ENCODE data around the gene PLA2G12A.
A peak's percentile ranks its signal among the peaks of the same experiment; 100 is the strongest.

PLA2G12A gene

GRCh38 chr4:109729718-109730618, at the start of gene PLA2G12A:
PLA2G12A (minus strand) TSS chr4:109730070; CDS start chr4:109729809, 261 bp downstream.
- DNase-seq (ENCODE audit: low spot score), result peak; percentile 96

DNA sequence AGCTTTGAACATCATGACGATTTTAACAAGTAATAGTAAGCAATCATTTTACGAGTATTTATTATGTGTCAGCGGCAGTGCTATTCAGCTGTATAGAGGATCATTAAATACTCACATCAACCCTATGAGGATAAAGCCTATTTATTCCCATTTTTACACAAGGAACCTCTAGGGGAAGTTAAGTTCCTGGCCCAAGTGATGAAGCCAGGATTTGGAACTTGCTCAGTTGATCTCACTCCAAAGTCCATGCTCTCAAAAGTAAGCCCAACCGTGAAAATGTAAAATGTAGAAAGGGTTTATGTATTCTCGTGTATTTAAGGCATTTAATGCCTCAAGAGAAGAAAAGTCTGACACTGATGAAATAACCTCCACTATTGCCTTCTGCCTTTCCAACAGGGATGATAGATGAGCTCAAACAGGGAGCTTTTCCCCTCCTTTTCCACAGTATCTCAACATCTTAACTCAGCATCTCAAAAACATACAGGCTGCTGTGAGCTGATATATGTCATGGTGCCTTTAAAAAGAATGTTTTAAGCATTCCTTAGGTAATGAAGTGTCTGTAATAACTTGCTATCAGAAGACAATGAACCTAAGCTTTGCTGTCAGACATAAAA, 35.0 kb upstream of the PLA2G12A start:
- DNase-seq (ENCODE audit: low spot score), result no peak

DNA sequence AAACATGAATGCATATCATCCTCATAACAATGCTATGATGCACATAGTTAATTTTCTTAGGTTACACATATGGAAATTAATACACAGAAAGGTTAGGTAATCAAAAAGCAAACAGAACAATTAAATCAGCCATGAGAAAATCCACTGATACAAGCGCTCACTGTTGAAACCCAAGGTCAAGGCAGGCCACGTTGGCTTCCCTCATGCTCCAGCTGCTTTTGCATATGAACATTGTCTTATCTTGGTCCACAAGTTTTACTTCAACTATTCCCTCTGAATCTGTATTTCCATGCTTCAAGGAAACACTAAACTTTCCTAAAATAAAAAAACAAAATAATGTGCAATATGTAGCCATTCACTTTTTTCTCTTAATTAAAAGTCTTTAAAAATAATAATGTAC, 34.5 kb upstream of the PLA2G12A start:
- DNase-seq (ENCODE audit: low spot score), result no peak

DNA sequence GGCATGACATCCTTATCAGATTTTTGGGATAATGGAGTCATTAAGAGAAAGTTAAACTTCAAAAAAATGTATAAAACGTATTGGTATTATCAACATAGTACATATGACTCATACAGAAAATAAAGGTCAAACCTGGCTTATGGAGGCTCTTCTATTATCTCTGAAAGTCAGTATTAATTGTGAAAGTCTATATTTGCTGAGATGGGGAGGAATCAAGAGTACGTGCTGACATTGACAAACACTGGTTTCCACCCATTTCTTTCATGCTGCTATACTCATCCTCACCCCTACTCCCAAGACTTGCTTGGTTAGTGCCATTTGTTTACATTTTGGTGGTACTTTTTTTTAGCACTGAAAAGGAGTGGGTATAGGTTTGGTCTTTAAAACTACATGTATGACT, 30.8 kb upstream of the PLA2G12A start:
- no peak for DNase-seq (ENCODE audit: low spot score)

DNA sequence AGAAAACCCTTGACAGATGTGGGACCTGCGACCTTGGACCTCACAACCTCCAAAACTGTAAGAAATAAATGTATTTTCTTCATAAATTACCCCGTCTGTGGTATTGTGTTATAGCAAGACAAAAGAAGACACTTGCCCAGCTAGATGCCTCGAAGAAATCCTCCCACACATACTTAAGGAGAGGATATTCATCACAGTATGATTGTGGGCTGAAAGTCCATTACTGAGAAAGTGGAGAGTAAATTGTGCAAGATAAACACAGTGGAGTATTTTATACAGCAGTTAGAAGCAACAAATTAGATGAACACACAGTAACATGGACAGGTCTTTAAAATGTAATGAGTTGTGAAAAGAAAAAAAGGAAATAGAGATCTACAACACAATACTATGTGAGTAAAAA, 25.8 kb upstream of the PLA2G12A start:
- DNase-seq (ENCODE audit: low spot score), result no peak

GRCh38 chr4:109754093-109754857, 24.4 kb upstream of the PLA2G12A start:
- DNase-seq (ENCODE audit: low spot score), result no peak

DNA sequence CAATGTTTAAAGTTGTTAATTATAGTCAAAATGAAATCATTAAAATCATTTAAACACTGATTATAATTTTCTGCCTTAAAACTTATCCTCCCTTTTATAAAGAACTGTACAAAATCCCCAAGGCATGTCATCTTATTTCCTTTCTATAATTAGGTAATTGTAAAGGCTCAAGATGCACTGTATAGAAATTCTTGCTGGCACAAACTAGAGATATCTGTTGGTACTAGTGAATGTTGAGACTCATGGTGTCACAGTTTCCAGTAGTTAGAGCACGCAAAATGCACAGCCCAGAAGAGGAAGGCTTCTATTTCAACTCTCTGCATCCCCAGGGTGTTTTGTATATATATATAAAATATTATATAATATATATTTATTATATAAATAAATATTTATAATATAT, 22.7 kb upstream of the PLA2G12A start:
- no peak for DNase-seq (ENCODE audit: low spot score)

GRCh38 chr4:109751852-109752251, 22.0 kb upstream of the PLA2G12A start:
- DNase-seq (ENCODE audit: low spot score), result no peak

DNA sequence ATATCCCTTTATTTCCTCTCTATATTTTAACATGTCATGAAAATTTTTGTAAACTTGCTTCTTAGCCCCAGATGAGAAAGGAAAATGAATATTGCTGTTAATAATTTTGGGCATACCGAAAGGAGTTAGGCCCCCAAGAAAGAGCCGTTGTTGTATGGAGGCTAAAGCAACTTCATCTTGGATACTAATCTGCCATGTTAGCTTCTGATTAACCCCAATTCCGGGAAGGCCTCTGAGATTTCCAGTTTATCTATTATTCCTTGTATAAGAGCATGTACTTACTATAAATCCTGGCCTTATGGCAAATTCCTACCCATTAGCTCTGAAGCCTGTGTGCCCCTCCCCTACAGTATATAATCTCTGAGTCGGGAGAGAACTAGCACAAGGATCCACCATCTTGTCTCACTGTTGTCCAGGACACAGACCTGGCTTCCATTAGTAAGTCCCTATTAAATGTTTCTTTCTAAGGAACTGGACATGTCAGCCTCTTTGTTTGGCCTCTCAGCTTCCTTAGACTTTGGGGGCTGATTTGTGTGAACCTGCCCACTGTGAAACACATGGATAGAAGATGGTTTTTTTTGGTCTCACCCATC, 20.9 kb upstream of the PLA2G12A start:
- no peak for DNase-seq (ENCODE audit: low spot score)

DNA sequence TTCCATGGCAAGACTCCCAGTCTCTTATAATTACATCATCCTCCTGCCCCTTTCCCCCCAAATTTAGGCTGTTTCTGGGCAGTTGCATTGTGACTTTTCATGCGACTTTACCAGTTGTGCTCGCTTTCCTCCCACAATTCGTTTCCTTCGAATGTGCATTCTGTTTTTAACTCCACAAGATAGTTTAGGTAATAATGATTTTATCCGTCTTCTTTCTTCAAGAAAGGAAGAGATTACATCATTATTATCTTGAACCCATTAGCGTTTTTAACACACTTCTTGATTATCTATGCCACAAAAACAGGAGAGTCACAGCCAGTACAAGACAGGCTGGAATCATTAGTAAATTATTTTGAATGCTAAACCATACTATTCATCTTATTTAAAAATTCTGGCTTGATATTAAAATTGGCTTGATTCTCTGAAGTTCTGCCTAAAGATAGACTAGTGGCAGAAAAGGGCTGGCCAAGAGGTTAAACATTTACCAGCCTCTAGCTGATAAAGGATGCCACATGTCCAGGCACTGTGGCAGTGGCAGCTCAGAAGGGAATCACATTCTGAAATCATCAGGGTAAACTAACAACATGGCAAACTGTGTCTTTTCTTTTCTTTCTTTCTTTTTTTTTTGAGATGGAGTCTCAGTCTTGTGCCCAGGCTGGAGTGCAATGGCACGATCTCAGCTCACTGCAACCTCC, 19.7 kb upstream of the PLA2G12A start:
- DNase-seq (ENCODE audit: low spot score), result no peak

DNA sequence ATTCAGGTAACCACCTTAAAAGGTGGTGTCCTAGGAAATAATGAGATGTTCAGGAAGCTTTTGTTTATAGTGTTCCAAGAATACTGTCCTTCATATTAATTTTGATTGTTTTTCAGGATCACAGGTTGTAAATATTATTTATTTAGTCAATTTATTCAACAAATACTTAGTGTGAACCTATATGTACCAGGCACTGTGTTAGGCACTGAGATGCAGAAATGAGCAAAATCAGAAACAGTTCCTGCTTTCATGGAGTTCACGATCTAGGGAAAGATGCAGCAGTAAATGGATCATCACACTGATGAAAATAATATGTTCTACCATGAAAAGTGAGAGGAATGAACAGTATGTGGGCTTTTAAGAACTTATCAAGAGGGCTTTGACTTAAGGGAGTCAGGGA, 18.2 kb upstream of the PLA2G12A start:
- DNase-seq (ENCODE audit: low spot score), result no peak

DNA sequence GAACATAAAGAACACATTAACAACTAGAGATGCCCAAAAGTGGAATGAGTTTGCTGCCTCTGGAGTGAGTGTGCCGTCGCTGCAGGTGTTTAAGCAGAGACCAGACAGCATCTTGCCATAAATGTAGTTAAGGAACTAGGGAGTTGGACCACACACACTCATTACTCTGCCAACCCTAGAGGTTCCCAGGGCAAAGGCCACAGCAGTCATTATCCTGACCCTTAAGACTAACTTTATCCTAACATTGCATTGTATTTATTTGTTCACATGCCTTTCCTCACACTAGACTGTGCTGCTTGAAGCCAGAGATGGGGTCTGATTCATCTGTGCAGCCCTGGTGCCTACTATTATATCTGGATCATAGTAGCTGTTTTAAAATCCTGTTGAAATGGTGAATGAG, 16.9 kb upstream of the PLA2G12A start:
- no peak for DNase-seq (ENCODE audit: low spot score)

- DNase-seq (ENCODE audit: low spot score), result no peak
These were observed 16.0 kb upstream of the PLA2G12A start for GRCh38 chr4:109745830-109746229.

- DNase-seq (ENCODE audit: low spot score), result no peak
These were observed 9.7 kb upstream of the PLA2G12A start for GRCh38 chr4:109739547-109739946.

DNA sequence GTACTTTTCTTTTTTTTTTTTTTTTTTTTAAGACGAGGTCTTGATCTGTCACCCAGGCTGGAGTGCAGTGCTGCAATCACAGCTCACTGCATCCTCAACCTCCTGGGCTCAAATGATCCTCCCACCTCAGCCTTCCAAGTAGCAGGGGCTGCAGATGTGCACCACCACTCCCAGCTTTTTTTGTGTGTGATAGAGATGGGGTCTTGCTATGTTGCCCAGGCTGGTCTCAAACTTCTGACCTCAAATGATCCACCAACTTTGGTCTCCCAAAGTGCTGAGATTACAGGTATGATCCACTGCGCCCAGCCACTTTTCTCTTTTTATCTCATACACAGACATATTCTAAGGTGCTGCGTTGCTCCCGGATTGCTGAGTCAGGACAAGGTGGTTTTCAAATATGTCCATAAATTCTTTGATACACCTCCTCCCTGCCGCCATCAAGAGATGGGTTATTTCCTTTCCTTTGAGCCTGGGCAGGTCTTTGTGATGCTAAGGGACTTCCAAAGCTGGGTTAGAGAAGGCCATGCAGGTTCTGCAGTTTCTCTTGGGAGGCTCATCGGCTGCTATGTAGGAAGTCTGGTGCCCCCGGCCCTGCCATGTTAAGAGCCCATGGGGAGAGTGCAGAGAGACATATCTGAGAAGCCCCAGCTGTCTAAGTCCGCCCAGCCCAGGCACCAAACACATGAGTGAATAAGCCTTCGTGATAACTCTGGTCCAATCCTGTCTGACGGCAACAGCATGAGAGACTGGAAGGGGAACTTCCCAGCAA, 8.4 kb upstream of the PLA2G12A start:
- DNase-seq (ENCODE audit: low spot score), result no peak

- no peak for DNase-seq (ENCODE audit: low spot score)
These were observed 5.9 kb upstream of the PLA2G12A start for GRCh38 chr4:109735566-109736365.

- DNase-seq (ENCODE audit: low spot score), result no peak
These were observed 3.9 kb upstream of the PLA2G12A start for GRCh38 chr4:109733728-109734127.

- no peak for DNase-seq (ENCODE audit: low spot score)
These were observed 1.0 kb upstream of the PLA2G12A start for GRCh38 chr4:109730619-109731545.

DNA sequence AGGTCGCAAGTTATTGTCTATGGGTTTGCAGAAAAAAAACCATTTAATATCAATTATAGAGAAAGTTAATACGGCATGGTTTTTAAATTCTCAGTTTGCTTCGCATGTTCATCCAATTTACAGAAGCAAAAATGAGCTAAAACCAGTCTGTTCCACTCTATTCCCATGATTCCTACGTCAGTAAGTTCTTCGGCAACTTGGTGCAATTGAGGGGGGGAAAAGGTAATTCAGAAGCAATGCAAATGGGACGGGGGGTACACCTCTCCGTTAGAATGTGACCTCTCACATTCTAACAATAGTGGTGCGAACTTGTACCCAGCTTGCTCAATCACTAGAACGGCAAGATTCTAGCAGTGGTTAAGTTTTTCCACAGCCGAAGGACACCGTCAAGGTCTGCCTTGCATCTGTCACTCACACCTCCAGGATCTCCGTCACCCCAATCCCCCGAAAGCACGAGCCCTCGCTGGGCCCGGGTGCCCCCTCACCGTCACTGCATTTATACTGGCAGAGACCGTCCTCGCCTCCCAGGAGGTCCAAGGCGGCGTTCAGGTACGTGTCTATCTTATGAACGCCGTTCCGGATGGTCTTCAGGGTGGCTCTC, 653 bp downstream of the PLA2G12A start:
- DNase-seq (ENCODE audit: low spot score), result no peak

All from D341Med (cell line).